B cell (primary cell): ENCODE measurements around the gene NEUROD2.

Source experiments
- EZH2 ChIP-seq: IDR thresholded peaks from 2 replicates; pipeline ENCODE4 v1.6.1; 2012; ENCODE audit warnings: borderline replicate concordance, low read depth, mild to moderate bottlenecking, moderate library complexity, low read length; ENCODE audit not compliant: insufficient read depth, poor library complexity, severe bottlenecking
- TF ChIP-seq, protein P1 (sequence below): fragments of 200-600 bp; IDR thresholded peaks from one replicate; pipeline ENCODE4 v1.8.0; 2022; ENCODE audit warnings: antibody characterized with exemption, mild to moderate bottlenecking

DNA sequence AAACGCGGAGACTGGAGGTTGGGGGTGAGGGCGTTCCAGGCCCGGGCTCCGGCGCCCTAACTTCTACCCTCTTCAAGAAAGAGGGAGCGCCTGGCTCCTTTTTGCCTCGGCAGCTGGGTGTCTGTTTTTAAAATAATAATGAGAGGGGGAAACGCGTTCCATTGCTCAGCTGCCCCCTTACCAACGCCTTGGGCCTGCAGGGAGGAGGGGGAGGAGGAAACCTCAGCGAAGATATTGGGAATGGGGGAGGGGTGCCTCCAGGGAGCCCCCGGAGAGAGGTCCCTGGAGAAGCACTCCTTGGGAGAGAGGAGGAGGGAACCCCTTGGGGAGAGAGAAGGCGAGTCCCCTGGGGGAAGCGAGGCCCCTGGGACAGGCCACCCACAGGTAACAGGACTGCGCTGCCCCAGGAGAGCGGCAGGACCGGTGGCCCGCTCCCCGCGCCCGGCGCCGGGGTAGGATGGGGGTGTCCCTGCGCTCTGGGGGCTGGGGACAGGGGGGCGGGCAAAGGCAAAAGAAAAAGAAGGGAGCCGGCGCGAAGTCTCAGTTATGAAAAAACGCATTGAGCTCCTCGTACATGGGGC lies 2.7 kb downstream of the NEUROD2 start:
- TF ChIP-seq, protein P1, sequence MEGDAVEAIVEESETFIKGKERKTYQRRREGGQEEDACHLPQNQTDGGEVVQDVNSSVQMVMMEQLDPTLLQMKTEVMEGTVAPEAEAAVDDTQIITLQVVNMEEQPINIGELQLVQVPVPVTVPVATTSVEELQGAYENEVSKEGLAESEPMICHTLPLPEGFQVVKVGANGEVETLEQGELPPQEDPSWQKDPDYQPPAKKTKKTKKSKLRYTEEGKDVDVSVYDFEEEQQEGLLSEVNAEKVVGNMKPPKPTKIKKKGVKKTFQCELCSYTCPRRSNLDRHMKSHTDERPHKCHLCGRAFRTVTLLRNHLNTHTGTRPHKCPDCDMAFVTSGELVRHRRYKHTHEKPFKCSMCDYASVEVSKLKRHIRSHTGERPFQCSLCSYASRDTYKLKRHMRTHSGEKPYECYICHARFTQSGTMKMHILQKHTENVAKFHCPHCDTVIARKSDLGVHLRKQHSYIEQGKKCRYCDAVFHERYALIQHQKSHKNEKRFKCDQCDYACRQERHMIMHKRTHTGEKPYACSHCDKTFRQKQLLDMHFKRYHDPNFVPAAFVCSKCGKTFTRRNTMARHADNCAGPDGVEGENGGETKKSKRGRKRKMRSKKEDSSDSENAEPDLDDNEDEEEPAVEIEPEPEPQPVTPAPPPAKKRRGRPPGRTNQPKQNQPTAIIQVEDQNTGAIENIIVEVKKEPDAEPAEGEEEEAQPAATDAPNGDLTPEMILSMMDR: no peak
- peak; percentile 71 for TF ChIP-seq EZH2
